SH-SY5Y (cell line): Measurements from ENCODE around the gene PTPN14.

Experiments
- GATA2 ChIP-seq: IDR thresholded peaks from 2 replicates; pipeline ENCODE4 v1.6.1; 2011; ENCODE audit warnings: mild to moderate bottlenecking, low read depth, low read length
- GATA3 ChIP-seq: IDR thresholded peaks from 2 replicates; pipeline ENCODE4 v1.6.1; 2011; ENCODE audit warnings: low read depth, mild to moderate bottlenecking, low read length, moderate library complexity

DNA sequence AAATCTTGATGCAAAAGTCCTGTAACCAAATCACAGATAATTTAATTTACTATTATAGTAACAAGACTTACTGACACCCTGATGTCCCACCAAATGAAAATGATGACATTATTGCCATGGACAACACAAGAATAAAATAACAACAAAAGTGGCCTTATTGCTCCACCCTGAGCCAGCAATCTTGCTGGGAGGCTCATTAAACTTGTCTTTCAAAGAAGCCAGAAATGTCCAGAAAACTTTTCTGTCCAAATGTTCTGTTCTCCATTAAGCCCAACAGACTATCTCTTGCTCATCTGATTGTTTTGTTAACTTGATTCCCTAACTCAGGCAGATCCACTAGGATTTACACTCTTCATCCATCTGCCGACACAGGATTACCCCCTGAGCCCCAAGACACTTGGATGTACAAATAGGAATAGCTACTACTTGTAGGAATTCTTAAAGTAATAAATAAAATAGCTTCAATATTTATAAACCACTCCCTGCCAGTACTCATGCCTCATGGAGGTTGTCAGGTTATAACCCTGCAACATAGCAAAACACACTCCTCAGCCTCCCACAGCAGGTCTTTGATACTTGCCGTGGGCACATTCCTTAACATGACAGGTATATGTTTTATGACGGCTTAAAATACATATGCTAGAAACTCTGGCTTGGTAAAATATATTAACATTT lies 84.9 kb downstream of the PTPN14 start:
- TF ChIP-seq GATA3 = no peak
- no peak for TF ChIP-seq GATA2
